Measurements from ENCODE around the gene GYS2.

DNA sequence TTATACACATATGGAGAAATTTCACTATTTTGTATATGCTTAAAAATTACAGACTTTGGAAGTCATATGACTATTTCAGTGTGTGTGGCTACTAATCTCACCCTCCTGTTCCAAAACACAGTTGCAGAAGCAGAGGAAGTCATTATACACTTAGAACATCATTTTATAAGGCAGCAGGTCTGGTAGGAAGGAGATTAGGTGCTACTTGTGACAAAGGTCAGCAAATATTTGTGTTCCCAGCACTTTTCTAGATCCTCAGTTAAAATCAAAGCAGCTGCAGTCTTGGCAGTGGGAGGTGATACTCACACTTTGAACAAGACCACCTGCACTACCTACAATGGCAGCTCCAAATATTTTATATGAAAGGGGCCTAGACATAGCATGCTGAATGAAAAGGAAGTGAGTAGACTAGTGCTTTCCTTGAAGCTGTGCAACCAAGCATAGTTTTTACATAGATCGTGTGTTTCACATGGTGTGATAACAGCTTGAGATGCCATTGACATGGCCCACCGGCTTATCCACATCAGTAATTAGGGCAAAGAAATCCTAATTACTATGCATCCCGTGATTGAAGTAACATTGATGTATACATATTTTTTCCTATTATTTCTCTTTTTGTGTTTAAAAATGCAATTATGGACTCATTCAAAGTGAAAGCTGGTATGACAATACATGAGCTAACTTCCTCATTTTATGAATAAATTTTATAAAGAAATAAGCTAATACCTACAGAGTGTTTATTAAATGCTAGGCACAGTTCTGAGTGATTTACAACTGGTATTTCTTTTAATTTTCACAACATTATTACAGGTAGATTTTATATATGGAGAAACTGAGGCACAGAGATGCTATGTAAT, 5.3 kb downstream of the GYS2 start:
- TF ChIP-seq, protein P1, sequence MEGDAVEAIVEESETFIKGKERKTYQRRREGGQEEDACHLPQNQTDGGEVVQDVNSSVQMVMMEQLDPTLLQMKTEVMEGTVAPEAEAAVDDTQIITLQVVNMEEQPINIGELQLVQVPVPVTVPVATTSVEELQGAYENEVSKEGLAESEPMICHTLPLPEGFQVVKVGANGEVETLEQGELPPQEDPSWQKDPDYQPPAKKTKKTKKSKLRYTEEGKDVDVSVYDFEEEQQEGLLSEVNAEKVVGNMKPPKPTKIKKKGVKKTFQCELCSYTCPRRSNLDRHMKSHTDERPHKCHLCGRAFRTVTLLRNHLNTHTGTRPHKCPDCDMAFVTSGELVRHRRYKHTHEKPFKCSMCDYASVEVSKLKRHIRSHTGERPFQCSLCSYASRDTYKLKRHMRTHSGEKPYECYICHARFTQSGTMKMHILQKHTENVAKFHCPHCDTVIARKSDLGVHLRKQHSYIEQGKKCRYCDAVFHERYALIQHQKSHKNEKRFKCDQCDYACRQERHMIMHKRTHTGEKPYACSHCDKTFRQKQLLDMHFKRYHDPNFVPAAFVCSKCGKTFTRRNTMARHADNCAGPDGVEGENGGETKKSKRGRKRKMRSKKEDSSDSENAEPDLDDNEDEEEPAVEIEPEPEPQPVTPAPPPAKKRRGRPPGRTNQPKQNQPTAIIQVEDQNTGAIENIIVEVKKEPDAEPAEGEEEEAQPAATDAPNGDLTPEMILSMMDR (IDR thresholded peaks at IDR 0.05), result no peak
- TF ChIP-seq POLR2AphosphoS5 (IDR thresholded peaks at IDR 0.05), result no peak
- TF ChIP-seq POLR2A (IDR thresholded peaks at IDR 0.05), result no peak
- no peak for TF ChIP-seq EP300 (IDR thresholded peaks at IDR 0.05)
